CD4-positive, CD25-positive, alpha-beta regulatory T cell (primary cell): ENCODE data around the gene OLIG1. TPM values are rescaled to one million over a fixed set of nuclear protein-coding genes. Genes with fewer than 3 reads are reported as not detected.

Experiments used
- ATAC-seq, 2 donors: fragments of 150-1000 bp; cut with Tn5 transposase; one replicate each; pipeline ENCODE4 v1.10.0; 2021; ENCODE audit warnings: low read depth in 2 of 2, moderate number of reproducible peaks in 2 of 2, moderate library complexity in 1 of 2
- DNase-seq, 3 donors: peaks; one replicate each; pipeline versions ENCODE4 v3.0.0 to v3.0.0-alpha.2; 2012 to 2022; ENCODE audit warnings: mixed read lengths in 1 of 3
- H3K27ac ChIP-seq: one replicate; pipeline ENCODE4 v1.7.0; 2013; ENCODE audit warnings: mild to moderate bottlenecking, low read length; ENCODE audit not compliant: insufficient read depth, poor library complexity, severe bottlenecking
- H3K27me3 ChIP-seq: one replicate; pipeline ENCODE4 v1.7.0; 2013; ENCODE audit warnings: low read length; ENCODE audit not compliant: control insufficient read depth, insufficient read depth
- H3K36me3 ChIP-seq: one replicate; pipeline ENCODE4 v1.7.0; 2013; ENCODE audit warnings: mild to moderate bottlenecking, low read length, moderate library complexity; ENCODE audit not compliant: control insufficient read depth, insufficient read depth
- H3K4me1 ChIP-seq: 2 replicates; pipeline ENCODE4 v1.7.0; 2013; ENCODE audit warnings: mild to moderate bottlenecking, low read length; ENCODE audit not compliant: insufficient read depth, control insufficient read depth, poor library complexity, severe bottlenecking
- H3K4me3 ChIP-seq: one replicate; pipeline ENCODE4 v1.7.0; 2013; ENCODE audit warnings: low read depth, mild to moderate bottlenecking, low read length, moderate library complexity
- H3K9me3 ChIP-seq, 2 experiments: 1 replicate in 1 of 2; 2 replicates in 1 of 2; pipeline ENCODE4 v1.7.0; 2013; ENCODE audit warnings: low read length in 2 of 2, mild to moderate bottlenecking in 1 of 2, moderate library complexity in 1 of 2; ENCODE audit not compliant: control insufficient read depth in 2 of 2
- H3K27ac Mint-ChIP-seq, 3 donors: one replicate each; pipeline ENCODE4 v1.8.0; 2020 to 2022; ENCODE audit warnings: mild to moderate bottlenecking in 3 of 3, mixed read lengths in 3 of 3, moderate library complexity in 2 of 3
- H3K27me3 Mint-ChIP-seq: one replicate; pipeline ENCODE4 v1.8.0; 2022; ENCODE audit warnings: mild to moderate bottlenecking, mixed read lengths
- H3K36me3 Mint-ChIP-seq: one replicate; pipeline ENCODE4 v1.8.0; 2020; ENCODE audit warnings: mixed read lengths
- H3K4me1 Mint-ChIP-seq, 4 donors: one replicate each; pipeline ENCODE4 v1.8.0; 2020 to 2022; ENCODE audit warnings: mixed read lengths in 4 of 4, mild to moderate bottlenecking in 1 of 4
- H3K4me3 Mint-ChIP-seq, 4 donors: one replicate each; pipeline ENCODE4 v1.8.0; 2020 to 2022; ENCODE audit warnings: mild to moderate bottlenecking in 4 of 4, mixed read lengths in 4 of 4, moderate library complexity in 3 of 4
- H3K9me3 Mint-ChIP-seq, 7 donors: one replicate each; pipeline ENCODE4 v1.8.0; 2020 to 2022; ENCODE audit warnings: mixed read lengths in 7 of 7, mild to moderate bottlenecking in 3 of 7, moderate library complexity in 2 of 7
- polyA plus RNA-seq, 4 donors: library from polyadenylated mRNA; unstranded; fragments of 300-500 nt; fragmentation: Illumina TruSeq; gene quantifications; one replicate each; pipeline ENCODE4 v1.2.3, GENCODE V29; 2021
- total RNA-seq: library from RNA; stranded (reverse); gene quantifications from one replicate; pipeline ENCODE4 v1.2.3, GENCODE V29; 2022

OLIG1 gene
- total and polyA plus RNA-seq, 5 donors from 2014 or later = not detected

- Mint-ChIP-seq H3K9me3 (peaks cover 0 to 4% (median 0%) of the 10 kb centered on the region in 7 donors), H3K4me3 (no peak overlapping the region), H3K27me3 (peaks cover 56% of the 10 kb centered on the region), H3K4me1 (peaks cover 7 to 31% (median 19%) of the 10 kb centered on the region in 4 donors), H3K36me3 (no peaks in the 10 kb centered on the region), H3K27ac (no peak overlapping the region)
- Histone ChIP-seq H3K36me3 (no peaks in the 10 kb centered on the region), H3K27me3 (peaks cover 10% of the 10 kb centered on the region), H3K9me3 (no peaks in the 10 kb centered on the region), H3K4me3 (no peak overlapping the region), H3K27ac (no peak overlapping the region), H3K4me1 (peaks cover 21% of the 10 kb centered on the region)
- DNase-seq = no peak
- ATAC-seq = no peak
Observed at GRCh38 chr21:33033094-33033951, 36.6 kb upstream of the OLIG1 start.

GRCh38 chr21:33033961-33034413 is 36.0 kb upstream of the OLIG1 start:
- Histone ChIP-seq H3K36me3 (no peaks in the 10 kb centered on the region), H3K9me3 (no peaks in the 10 kb centered on the region), H3K4me3 (no peak overlapping the region), H3K27me3 (peaks cover 9% of the 10 kb centered on the region), H3K4me1 (peaks cover 15% of the 10 kb centered on the region), H3K27ac (no peak overlapping the region)
- Mint-ChIP-seq H3K27ac (no peak overlapping the region), H3K9me3 (peaks cover 0 to 4% (median 0%) of the 10 kb centered on the region in 7 donors), H3K27me3 (peaks cover 55% of the 10 kb centered on the region), H3K4me1 (peaks cover 2 to 30% (median 15%) of the 10 kb centered on the region in 4 donors), H3K36me3 (no peaks in the 10 kb centered on the region), H3K4me3 (no peak overlapping the region)
- DNase-seq (no peak), ATAC-seq (no peak)

DNA sequence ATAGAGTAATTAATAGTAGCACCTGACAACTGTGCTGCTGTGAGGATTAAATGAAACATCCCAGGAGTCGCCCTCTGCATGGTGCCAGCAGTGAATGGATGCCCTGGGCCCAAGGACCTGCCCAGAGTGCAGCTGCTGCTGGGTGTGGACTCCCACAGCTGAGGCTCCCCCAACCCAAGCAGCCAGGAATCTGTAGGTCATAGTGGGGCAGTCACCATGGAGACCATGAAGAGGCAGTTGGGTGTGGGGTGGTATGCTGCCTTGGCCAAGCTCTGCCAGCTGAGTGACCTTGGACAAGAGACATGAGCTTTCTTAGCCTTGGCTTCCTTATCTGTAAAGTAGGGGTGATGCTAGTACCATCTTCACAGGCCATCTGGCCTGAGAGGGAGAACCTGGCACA is 34.8 kb upstream of the OLIG1 start:
- H3K36me3 Mint-ChIP-seq = peaks cover under 1% of the 10 kb centered on the region
- H3K9me3 Mint-ChIP-seq = peaks cover 0 to 4% (median 0%) of the 10 kb centered on the region in 7 donors
- no peak overlapping the region for H3K4me3 ChIP-seq
- ATAC-seq (no peak), DNase-seq (no peak)
- H3K36me3 ChIP-seq = no peaks in the 10 kb centered on the region
- H3K27ac ChIP-seq = no peak overlapping the region
- no peaks in the 10 kb centered on the region for H3K9me3 ChIP-seq
- H3K4me3 Mint-ChIP-seq = no peak overlapping the region
- H3K27me3 Mint-ChIP-seq = peaks cover 45% of the 10 kb centered on the region
- peaks cover 0 to 22% (median 9%) of the 10 kb centered on the region in 4 donors for H3K4me1 Mint-ChIP-seq
- peaks cover 2% of the 10 kb centered on the region for H3K27me3 ChIP-seq
- no peak overlapping the region for H3K27ac Mint-ChIP-seq
- H3K4me1 ChIP-seq = peaks cover 8% of the 10 kb centered on the region

GRCh38 chr21:33036430-33037162 is 33.3 kb upstream of the OLIG1 start:
- H3K27ac ChIP-seq = no peak overlapping the region
- no peaks in the 10 kb centered on the region for H3K36me3 ChIP-seq
- Mint-ChIP-seq H3K4me3 (peak overlapping the region in 1 of 4 donors; percentile 32), H3K27me3 (peaks cover 46% of the 10 kb centered on the region), H3K4me1 (peaks cover 0 to 22% (median 9%) of the 10 kb centered on the region in 4 donors), H3K9me3 (peaks cover 0 to 2% (median 0%) of the 10 kb centered on the region in 7 donors), H3K27ac (peak overlapping the region in 2 of 3 donors; percentile 30 to 34), H3K36me3 (peaks cover 6% of the 10 kb centered on the region)
- H3K9me3 ChIP-seq = no peaks in the 10 kb centered on the region
- H3K4me3 ChIP-seq = no peak overlapping the region
- ATAC-seq (peak; percentile 77), DNase-seq (peak in 1 of 3 donors; percentile 49)
- H3K27me3 ChIP-seq = peaks cover 4% of the 10 kb centered on the region
- H3K4me1 ChIP-seq = peaks cover 8% of the 10 kb centered on the region

DNA sequence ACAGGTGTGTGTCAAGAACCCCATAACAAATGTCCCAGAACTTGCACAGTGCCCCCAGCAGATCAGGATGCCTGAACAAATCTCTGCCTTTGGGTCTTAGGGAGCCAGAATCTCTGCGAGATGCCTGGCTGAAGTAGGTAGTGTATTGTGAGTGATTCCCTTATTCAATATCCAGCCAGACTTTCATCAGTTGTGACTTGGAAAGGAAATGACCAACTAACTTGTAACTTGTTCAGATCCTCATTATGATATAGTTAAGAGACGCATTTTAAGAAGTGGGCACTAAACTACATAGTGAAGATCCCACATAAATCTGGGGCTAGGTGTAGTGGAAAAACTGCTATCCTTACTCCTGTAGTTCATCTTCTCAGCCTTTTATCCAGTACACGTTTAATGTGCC is 32.4 kb upstream of the OLIG1 start:
- Histone ChIP-seq H3K36me3 (no peaks in the 10 kb centered on the region), H3K27me3 (peaks cover 5% of the 10 kb centered on the region), H3K27ac (no peak overlapping the region), H3K4me3 (no peak overlapping the region), H3K9me3 (no peaks in the 10 kb centered on the region), H3K4me1 (peaks cover 8% of the 10 kb centered on the region)
- Mint-ChIP-seq H3K9me3 (peaks cover 0 to 2% (median 0%) of the 10 kb centered on the region in 7 donors), H3K27ac (no peak overlapping the region), H3K36me3 (peaks cover 6% of the 10 kb centered on the region), H3K4me3 (no peak overlapping the region), H3K27me3 (peaks cover 37% of the 10 kb centered on the region), H3K4me1 (peaks cover 0 to 22% (median 9%) of the 10 kb centered on the region in 4 donors)
- DNase-seq = no peak
- no peak for ATAC-seq

GRCh38 chr21:33039536-33039935 is 30.4 kb upstream of the OLIG1 start:
- peaks cover 0 to 2% (median 0%) of the 10 kb centered on the region in 7 donors for H3K9me3 Mint-ChIP-seq
- DNase-seq (no peak), ATAC-seq (no peak)
- peaks cover 48% of the 10 kb centered on the region for H3K27me3 Mint-ChIP-seq
- H3K36me3 ChIP-seq = no peaks in the 10 kb centered on the region
- H3K36me3 Mint-ChIP-seq = peaks cover 6% of the 10 kb centered on the region
- H3K27ac ChIP-seq = no peak overlapping the region
- no peak overlapping the region for H3K27ac Mint-ChIP-seq
- no peaks in the 10 kb centered on the region for H3K9me3 ChIP-seq
- H3K4me3 Mint-ChIP-seq = no peak overlapping the region
- no peak overlapping the region for H3K4me3 ChIP-seq
- H3K4me1 ChIP-seq = peaks cover 8% of the 10 kb centered on the region
- H3K27me3 ChIP-seq = peaks cover 15% of the 10 kb centered on the region
- peaks cover 0 to 22% (median 9%) of the 10 kb centered on the region in 4 donors for H3K4me1 Mint-ChIP-seq

- peaks cover 15% of the 10 kb centered on the region for H3K27me3 ChIP-seq
- H3K9me3 Mint-ChIP-seq = peaks cover 0 to 2% (median 0%) of the 10 kb centered on the region in 7 donors
- H3K27me3 Mint-ChIP-seq = peaks cover 42% of the 10 kb centered on the region
- no peak overlapping the region for H3K4me3 Mint-ChIP-seq
- no peak for DNase-seq
- H3K9me3 ChIP-seq = no peaks in the 10 kb centered on the region
- H3K4me3 ChIP-seq = no peak overlapping the region
- H3K36me3 Mint-ChIP-seq = peaks cover 6% of the 10 kb centered on the region
- H3K4me1 ChIP-seq = peaks cover 8% of the 10 kb centered on the region
- H3K36me3 ChIP-seq = no peaks in the 10 kb centered on the region
- H3K4me1 Mint-ChIP-seq = peaks cover 0 to 22% (median 9%) of the 10 kb centered on the region in 4 donors
- H3K27ac ChIP-seq = no peak overlapping the region
- no peak for ATAC-seq
- no peak overlapping the region for H3K27ac Mint-ChIP-seq
Observed at GRCh38 chr21:33040215-33040614, 29.7 kb upstream of the OLIG1 start.
